Forelimb muscle (tissue), 1 donor: ENCODE data around the gene NSL1. TPM values are rescaled to one million over a fixed set of nuclear protein-coding genes. Genes with fewer than 3 reads are reported as not detected.
"Not testable (repeated sequence)": the region's sequence is repeated elsewhere in the genome, so short reads cannot be mapped to it uniquely, and the experiment has no call there.

Experiments
- DNase-seq: peaks from one replicate; pipeline ENCODE4 v3.0.0-alpha.2; 2013; ENCODE audit warnings: low read depth
- polyA plus RNA-seq: library from polyadenylated mRNA; unstranded; fragments of 120-200 nt; gene quantifications from one replicate; pipeline ENCODE4 v1.2.1, GENCODE V29; 2013; ENCODE audit not compliant: insufficient read length

NSL1 gene
- polyA plus RNA-seq, 1 donor = 31.4 TPM

DNA sequence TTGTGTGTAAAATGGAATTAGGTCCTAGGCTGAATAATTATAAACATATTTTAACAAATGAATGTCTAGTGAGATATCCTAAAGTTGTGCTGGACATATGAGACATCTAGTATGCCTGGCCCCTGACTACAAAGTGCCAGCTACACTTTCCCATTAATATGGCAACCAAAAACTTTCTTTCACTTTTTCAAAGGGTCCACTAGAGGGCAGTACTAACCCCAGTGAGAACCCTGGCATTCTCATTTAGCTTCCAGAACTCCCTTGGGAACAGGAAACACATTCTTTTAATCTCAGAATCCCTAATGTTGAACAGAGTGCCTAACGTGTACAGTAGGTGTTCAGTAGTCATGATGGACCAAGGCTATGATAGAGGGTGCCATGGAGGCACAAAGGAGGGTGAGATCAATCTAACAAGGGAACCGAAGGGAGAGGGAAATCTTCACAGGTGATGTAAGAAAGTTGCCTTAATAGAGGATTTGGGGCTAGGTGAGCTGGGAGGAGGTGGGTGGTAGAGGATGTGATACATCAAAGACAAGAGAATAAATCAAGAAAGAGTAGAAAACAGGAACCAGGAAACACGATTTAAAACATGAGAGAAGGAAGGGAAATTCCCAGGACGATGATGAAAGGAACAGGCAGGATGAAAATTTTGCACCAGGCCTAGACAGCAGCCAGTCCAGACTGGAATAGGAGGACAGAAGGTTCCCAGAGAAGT lies 41.6 kb downstream of the NSL1 start:
- no peak for DNase-seq

DNA sequence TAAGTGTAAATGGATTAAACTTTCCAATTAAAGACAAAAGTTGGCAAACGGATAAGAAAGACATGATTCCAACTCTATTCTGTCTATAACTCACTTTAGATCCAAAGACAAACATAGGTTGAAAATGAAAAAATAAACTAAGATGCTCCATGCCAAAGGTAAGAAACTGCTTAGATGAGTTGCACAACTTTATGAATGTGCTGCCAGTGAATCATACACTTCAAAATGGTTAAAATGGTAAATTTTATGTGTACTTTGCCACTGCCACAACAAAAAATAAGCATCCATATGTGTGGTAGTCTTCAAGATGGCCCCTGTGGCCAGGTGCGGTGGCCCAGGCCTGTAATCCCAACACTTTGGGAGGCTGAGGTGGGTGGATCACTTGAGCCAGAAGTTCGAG lies 45.0 kb downstream of the NSL1 start:
- no peak for DNase-seq

DNA sequence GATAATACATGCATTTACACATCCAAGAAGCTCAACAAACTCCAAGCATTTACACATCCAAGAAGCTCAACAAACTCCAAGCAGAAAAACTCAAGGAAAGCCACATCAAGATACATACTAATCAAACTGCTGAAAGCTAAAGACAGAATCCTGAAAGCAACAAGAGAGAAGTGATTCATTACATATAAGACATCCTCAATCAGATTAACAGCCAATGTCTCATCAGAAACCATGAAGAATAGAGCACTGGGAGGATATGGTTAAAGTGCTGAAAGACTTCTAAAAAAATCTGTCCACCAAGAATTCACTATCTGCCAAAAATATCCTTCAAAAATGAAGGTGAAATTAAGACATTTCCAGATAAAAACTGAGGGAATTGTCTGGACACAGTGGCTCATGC lies 46.3 kb downstream of the NSL1 start:
- no peak for DNase-seq

DNA sequence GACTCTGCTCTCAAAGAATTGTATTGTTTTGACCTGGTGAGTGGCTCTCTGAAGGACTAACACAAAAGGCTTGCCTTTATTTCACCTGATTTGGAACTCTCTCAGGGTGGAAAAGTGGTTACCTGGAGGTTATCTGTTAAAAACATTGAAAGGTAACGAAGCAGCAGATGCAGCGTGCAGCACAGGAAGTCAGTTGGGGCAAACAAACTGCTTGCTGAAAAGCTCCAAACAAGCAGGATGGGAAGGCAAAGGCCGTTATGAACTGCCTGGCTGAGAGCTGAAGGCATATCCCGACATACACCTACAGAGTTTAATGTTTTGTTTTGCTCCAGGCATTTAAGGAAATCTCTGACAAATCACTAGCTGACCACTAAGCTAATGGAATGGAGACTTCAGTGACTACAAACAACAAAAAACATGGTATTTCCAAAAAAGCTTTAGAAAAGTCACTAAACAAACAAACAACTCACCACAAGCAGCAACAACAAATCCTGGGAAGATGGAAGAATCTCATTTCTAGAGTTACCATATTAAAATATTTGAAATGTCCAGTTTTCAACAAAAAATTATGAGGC lies 47.6 kb downstream of the NSL1 start:
- no peak for DNase-seq

- no peak for DNase-seq
Observed at GRCh38 chr1:212738330-212738729, 53.2 kb downstream of the NSL1 start.

DNA sequence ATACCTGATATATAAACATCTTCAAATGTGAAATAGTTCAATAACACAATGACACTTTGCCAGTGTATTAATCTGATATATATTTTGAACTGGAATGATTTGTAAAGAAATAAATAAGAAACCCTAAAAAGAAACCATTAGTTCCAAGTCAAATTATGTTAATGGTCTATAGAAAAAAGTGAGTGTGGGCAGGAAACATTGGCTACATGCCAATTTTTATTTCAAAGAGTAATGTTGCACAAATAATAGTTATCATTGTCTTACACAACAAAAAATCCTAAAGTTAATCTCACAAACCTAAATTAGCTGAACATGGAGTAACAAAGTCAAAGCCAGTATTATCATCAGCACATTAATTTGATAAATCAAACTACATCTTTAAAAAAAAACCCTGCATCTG lies 54.0 kb downstream of the NSL1 start:
- no peak for DNase-seq

DNA sequence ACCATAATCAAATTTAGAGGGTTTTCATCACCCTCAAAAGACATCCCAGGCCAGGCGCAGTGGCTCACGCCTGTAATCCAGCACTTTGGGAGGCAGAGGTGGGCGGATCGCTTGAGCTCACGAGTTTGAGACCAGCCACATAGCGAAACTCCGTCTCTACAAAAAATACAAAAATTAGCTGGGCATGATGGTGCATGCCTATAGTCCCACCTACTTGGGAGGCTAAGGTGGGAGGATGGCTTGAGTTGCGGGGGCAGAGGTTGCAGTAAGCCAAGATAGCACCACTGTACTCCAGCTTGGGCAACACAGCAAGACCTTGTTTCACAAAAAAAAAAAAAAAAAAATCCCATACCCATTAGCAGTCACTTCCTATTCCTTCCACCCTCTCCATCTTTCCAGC lies 58.5 kb downstream of the NSL1 start:
- no peak for DNase-seq

DNA sequence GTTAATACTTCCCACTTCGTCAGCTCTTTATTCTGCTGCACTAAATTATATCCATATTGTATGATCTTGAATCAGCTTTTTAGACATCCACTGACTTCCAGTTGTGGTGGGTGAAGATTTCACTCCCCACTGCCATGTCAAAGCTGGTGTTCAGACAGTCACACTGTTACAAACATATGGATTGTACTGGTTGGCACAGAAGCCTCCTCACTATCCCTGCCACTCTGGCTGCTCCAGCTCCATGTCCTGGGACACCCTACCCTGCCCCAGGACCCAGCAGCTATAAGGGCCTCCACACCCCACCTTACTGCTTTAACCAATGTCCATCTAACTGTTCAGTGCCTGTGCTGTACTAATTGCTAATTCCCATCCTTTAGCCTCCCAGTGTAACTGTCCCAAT lies 59.9 kb downstream of the NSL1 start:
- no peak for DNase-seq

- no peak for DNase-seq
Observed at GRCh38 chr1:212728606-212729005, 63.0 kb downstream of the NSL1 start.

DNA sequence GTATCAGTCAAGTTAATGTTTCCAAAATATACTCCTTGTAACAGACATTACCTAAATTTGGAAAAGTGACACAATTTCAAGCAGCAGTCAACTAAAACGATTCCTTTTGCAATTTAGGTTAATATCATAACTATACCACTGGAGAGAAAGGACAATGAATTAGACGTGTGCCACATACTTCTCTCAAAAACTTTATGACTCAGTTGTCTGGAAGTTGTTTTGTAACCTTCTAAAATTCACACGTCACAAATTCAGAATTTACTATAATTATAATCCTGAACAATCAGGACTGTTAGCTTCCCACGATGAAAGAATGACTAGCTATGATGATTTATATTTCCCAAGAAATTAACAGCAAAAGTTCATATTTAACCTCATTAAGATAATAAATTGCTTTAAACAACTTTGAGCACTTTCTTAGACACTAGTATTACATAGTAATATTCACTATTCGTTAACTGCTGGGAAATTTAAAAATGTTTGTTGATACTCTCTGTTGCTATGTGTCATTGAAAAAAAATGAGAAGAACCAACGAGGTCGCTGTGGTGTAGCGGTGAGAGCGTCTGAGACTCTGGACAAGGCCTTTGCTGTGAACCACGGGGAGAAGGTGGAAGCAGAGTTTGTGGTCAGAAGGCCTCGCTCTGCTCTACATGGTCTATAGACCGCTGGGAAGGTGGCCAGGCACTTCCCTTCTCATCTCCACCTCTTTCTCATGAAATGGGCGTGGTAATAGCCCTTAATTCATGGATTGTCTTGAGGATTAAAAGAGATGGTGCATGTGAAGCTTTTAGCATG lies 64.0 kb downstream of the NSL1 start:
- no peak for DNase-seq

DNA sequence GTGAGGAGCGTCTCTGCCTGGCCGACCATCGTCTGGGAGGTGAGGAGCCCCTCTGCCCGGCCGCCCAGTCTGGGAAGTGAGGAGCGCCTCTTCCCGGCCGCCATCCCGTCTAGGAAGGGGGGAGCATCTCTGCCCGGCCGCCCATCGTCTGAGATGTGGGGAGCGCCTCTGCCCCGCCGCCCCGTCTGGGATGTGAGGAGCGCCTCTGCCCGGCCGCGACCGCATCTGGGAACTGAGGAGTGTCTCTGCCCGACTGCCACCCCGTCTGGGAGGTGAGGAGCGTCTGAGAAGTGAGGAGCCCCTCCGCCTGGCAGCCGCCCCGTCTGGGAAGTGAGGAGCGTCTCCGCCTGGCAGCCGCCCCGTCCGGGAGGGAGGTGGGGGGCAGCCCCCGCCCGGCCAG lies 66.9 kb downstream of the NSL1 start:
- DNase-seq = not testable (repeated sequence)

GRCh38 chr1:212722270-212722957 lies 69.2 kb downstream of the NSL1 start:
- DNase-seq = no peak

DNA sequence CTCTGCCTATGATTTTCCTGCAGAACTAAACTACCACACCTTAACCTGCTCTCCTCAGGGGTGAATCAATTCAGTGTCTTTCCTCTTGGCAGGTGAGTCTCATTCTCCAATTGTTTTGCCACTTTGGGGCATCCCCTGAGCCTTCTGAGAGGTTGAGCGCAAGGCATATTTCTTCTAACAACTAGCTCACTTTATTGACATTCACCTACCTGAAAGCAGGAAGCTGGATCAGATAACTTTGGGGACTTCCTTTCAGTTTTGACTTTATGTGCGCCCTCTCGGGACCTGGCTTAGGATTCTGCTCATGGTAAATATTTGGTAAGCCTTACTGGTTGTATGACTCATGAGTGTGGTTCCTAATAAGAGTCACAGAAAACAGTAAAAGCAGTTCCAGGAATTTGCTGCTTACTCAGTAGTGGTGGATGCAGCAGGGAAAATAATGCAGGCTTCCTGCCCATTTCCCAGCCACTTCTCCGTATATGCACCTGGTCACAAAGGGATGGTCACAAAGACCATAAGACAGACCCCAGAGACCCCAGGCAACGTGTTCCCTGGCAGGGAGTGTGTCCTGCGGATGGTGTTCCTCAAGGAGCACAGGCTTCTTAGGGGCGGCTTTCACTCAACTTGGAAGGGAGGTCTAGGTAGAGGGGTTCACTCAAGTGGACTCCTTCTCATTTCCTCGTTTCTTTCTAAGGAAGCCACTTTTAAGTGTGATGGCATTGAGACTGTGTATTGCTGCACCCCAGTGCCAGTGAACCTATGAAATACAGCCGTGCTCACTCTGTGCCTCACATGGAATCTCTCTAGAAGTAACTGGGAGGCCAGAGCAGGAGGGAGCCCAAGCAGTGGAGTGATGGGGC lies 70.0 kb downstream of the NSL1 start:
- DNase-seq = no peak

DNA sequence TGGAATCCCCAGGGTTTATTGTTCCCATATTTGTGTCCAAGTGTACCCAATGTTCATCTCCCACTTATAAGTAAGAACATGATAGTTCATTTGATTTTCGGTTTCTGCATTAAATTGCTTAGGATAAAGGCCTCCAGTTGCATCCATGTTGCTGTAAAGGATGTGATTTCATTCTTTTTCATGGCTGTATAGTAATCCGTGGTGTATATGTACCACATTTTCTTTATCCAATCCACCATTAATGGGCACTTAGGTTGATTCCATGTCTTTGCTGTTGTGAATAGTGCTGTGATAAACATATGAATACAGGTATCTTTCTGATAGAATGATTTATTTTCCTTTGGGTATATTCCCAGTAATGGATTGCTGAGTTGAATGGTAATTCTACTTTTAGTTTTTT lies 71.9 kb downstream of the NSL1 start:
- no peak for DNase-seq

DNA sequence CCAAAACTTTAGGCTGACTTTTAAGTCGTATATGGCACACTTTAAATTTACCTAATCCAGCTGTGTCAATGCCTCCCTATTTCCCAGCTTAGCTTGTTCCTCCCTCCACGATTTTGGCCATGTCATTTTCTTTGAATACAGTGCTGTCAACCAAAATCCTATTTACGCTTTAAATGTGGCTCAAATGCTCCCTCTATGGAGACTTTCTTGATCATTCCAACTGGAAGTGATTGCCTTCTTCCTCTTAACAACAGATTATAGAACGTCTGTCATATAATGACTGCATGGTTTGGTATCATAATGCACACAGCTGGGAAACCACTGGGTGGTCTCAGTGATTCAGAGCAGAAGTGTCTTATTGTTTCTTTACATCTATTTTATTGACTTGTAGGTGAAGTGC lies 73.1 kb downstream of the NSL1 start:
- no peak for DNase-seq

GRCh38 chr1:212716161-212716560 lies 75.4 kb downstream of the NSL1 start:
- DNase-seq = no peak

DNA sequence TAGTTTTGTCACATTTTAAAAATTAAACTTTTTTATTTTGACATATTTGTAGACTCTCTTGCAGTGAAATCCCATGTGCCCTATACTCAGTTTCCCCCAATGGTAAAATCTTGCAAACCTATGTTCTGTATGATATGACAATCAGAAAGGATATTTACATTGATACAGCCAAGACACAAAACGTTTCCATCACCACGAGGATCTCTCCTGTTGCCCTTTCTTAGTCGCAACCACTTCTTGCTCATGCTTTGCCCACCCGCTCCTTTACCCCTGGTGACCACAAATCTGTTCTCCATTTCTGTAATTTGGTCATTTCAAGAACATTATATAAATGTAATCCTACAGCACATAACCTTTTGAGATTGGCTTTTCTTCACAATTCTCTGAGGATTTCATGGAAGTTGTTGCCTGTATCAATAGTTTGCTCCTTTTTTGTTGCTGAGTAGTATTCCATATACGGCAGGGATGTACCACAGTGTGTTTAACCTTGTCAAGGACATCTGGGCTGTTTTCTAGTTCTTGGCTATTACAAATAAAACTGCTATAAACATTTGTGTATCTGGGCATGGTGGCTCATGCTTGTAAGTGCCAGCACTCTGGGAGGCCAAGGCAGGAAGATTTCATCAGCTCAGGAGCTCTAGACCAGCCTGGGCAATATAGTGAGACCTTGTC lies 78.0 kb downstream of the NSL1 start:
- no peak for DNase-seq

GRCh38 chr1:212712451-212713303 lies 78.9 kb downstream of the NSL1 start:
- DNase-seq = no peak

- DNase-seq = not testable (repeated sequence)
Observed at GRCh38 chr1:212711974-212712373, 79.6 kb downstream of the NSL1 start.

DNA sequence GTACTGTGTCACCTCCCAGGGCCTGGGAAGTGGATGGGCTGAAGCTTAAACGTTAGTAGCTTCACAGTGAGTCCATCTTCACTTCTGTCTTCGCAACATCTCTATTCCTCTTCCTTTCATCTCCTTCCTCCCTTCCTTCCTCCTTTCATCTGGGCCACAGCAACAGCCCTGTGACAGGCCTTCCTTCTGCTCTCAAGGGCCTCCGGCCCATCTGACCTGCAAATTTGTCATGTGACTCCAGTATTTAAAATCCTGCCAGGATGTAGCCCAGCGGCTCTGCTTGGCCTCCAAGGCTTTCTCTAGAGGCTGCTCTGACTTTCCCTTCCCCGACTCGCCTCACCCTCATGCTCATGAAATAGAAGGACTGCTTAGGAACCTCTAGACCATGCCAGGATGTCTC lies 81.0 kb downstream of the NSL1 start:
- DNase-seq = no peak
